ENCODE results near the gene SIRPA. TPM values are rescaled to one million over a fixed set of nuclear protein-coding genes. Genes with fewer than 3 reads are reported as not detected.

The SIRPA gene
- total RNA-seq, 2 donors from 2014 or later: 9.8 to 12.2 TPM

DNA sequence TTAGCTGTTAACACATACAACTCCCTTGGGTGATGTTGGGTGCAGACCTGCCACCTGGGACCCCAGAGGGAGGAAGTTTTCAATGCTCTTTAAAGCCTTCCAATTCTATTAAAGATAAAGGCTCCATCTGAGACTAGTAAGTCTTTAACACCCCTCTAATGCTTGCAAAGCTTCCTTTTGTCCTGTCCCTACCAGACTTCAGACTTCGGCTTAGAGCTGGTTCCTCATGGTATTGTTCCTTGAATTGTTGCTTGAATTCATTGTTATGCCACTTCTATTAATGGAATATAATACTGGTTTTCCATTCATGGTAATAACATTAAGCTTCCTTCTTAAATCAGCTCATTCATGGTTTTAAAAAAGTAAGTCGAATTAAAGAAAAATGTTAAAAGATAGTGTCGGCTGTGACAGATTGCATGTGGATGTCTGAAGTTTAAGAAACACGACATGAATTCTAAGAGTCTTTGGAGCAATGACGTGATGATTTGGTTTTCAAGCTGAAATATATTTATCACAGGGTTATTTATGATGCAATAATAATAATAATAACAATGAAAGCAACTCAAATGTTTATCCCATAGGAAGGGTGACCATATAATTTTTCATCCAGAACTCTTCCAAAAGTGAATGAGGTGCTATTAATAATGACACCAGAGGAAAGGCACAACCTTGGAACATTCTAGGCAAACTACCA lies 76.8 kb downstream of the SIRPA start:
- no peak overlapping the region for H3K9ac ChIP-seq (ENCODE audit: low read depth in 2 of 2, low read length in 2 of 2)
- H3K9me3 ChIP-seq: no peaks in the 10 kb centered on the region
- H3K4me1 ChIP-seq: no peaks in the 10 kb centered on the region
- TF ChIP-seq, protein P1, sequence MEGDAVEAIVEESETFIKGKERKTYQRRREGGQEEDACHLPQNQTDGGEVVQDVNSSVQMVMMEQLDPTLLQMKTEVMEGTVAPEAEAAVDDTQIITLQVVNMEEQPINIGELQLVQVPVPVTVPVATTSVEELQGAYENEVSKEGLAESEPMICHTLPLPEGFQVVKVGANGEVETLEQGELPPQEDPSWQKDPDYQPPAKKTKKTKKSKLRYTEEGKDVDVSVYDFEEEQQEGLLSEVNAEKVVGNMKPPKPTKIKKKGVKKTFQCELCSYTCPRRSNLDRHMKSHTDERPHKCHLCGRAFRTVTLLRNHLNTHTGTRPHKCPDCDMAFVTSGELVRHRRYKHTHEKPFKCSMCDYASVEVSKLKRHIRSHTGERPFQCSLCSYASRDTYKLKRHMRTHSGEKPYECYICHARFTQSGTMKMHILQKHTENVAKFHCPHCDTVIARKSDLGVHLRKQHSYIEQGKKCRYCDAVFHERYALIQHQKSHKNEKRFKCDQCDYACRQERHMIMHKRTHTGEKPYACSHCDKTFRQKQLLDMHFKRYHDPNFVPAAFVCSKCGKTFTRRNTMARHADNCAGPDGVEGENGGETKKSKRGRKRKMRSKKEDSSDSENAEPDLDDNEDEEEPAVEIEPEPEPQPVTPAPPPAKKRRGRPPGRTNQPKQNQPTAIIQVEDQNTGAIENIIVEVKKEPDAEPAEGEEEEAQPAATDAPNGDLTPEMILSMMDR (IDR thresholded peaks at IDR 0.05): no peak
- no peaks in the 10 kb centered on the region for H3K36me3 ChIP-seq
- no peak for DNase-seq
- H3K27ac ChIP-seq: no peak overlapping the region
- intact Hi-C loops (cut with DNase I): no loop called here
- no peak overlapping the region for H3K4me3 ChIP-seq
- H3K27me3 ChIP-seq: no peaks in the 10 kb centered on the region

GRCh38 chr20:1973601-1974440 lies 78.6 kb downstream of the SIRPA start:
- H3K9me3 ChIP-seq: no peaks in the 10 kb centered on the region
- H3K4me3 ChIP-seq: no peak overlapping the region
- H3K27ac ChIP-seq: no peak overlapping the region
- intact Hi-C loops (cut with DNase I): no loop called here
- H3K4me1 ChIP-seq: no peaks in the 10 kb centered on the region
- H3K9ac ChIP-seq (ENCODE audit: low read depth in 2 of 2, low read length in 2 of 2): no peak overlapping the region
- H3K36me3 ChIP-seq: no peaks in the 10 kb centered on the region
- H3K27me3 ChIP-seq: no peaks in the 10 kb centered on the region
- TF ChIP-seq, protein P1 (IDR thresholded peaks at IDR 0.05): no peak
- no peak for DNase-seq

DNA sequence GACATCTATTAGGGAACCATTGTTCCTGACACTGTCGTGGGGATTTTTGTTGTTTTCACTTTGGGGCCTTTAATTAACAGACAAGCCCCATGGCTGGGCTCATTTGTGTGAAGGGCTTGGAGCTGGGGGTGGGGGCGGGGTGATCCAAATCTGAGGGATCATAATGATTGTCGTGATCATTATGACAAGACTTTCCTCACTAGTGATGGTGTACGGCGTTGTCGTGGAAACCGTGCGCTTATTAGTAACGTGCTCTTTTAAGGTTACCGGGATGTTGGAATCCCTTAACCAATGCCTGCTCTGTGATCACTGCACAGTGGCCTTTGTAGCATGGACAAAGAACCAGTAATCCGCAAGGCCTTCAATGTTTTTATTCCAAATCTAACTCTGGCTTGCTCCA lies 80.1 kb downstream of the SIRPA start:
- no peaks in the 10 kb centered on the region for H3K9me3 ChIP-seq
- H3K4me3 ChIP-seq: no peak overlapping the region
- no peak overlapping the region for H3K27ac ChIP-seq
- H3K36me3 ChIP-seq: no peaks in the 10 kb centered on the region
- H3K4me1 ChIP-seq: no peaks in the 10 kb centered on the region
- no peaks in the 10 kb centered on the region for H3K27me3 ChIP-seq
- intact Hi-C loops (cut with DNase I): no loop called here
- H3K9ac ChIP-seq (ENCODE audit: low read depth in 2 of 2, low read length in 2 of 2): no peak overlapping the region
- TF ChIP-seq, protein P1 (IDR thresholded peaks at IDR 0.05): no peak
- DNase-seq: no peak

DNA sequence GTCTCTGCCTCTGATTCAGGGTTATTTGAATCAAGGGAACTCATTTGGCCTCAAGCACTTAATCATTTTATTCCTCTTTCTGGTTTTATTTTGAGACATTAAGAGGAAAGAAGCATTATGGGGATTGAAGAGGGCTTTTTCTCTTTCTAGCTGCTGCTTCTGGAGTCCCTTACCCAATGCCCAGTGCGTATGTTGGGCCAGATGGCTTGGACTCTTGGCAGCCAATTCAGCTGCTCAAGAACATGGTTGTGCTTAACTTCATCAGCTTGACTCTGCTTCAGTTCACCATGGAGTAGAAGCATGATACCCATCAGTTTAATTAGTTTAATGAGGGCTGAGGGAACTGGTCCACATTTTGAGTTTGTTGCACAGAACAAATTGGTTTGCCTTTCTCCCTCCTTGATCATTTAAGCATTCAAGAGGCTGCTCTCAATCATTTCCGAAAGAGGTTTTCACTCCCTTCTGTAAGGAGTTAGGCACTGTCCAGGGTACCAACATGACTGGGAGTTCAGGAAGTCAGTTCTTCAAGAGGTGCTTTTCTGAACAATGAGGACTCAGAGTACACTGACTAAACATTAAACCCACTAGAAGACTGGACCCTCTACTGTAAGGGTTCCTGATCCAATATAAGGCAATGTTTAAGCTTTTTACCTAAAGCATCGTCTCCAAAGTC lies 84.0 kb downstream of the SIRPA start:
- H3K4me3 ChIP-seq: no peak overlapping the region
- H3K36me3 ChIP-seq: no peaks in the 10 kb centered on the region
- no peaks in the 10 kb centered on the region for H3K9me3 ChIP-seq
- no peaks in the 10 kb centered on the region for H3K27me3 ChIP-seq
- TF ChIP-seq, protein P1 (IDR thresholded peaks at IDR 0.05): no peak
- no peaks in the 10 kb centered on the region for H3K4me1 ChIP-seq
- no peak for DNase-seq
- intact Hi-C loops (cut with DNase I): no loop called here
- H3K9ac ChIP-seq (ENCODE audit: low read depth in 2 of 2, low read length in 2 of 2): no peak overlapping the region
- H3K27ac ChIP-seq: no peak overlapping the region

- Histone ChIP-seq H3K27ac (no peak overlapping the region), H3K9ac (ENCODE audit: low read depth in 2 of 2, low read length in 2 of 2) (no peak overlapping the region), H3K36me3 (no peaks in the 10 kb centered on the region), H3K9me3 (no peaks in the 10 kb centered on the region), H3K27me3 (no peaks in the 10 kb centered on the region), H3K4me3 (no peak overlapping the region), H3K4me1 (no peaks in the 10 kb centered on the region)
- TF ChIP-seq, protein P1 (IDR thresholded peaks at IDR 0.05): no peak
- DNase-seq: no peak
- intact Hi-C loops (cut with DNase I): no loop called here
Measured at GRCh38 chr20:1982686-1983085, 87.5 kb downstream of the SIRPA start.
